GM19468 (cell line): ENCODE measurements around the gene GCA.
A peak's percentile ranks its signal among the peaks of the same experiment; 100 is the strongest.

Experiments
- ATAC-seq: cut with Tn5 transposase; IDR thresholded peaks from one replicate; pipeline ENCODE4 v1.9.1; 2021; ENCODE audit warnings: mild to moderate bottlenecking, moderate library complexity, moderate number of reproducible peaks; ENCODE audit not compliant: unreplicated experiment; ENCODE audit errors: extremely low read depth

Gene GCA

DNA sequence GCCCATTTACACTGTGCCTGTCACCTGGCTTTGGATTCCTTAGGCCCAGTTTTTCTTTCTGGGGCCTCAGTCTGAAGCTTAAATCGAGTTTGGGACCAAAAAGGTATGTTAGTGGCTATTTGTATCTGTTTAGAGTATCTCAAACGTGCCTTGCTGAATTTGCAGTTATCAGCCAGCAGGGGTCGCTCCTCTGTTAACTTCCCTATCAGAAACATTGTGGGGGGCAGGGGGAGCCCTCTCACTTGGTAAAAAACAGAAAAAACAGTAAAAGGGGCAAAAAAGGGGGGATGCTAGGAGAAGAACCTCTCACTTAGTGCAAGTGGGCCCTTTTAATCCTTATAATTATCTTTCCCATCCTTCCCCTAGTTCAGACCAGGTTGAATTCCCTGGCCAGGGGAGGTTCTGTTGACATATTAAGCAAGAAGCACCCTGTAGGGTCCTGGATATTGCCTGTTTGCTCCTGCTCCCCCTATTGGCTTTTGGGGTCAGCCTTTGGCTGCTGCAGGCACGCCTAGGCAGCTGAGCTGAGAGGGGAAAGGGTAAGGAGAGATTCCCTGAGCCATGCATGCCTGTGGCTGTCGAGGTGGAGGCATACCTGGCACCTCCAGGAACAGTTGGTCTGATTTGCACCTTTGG lies 16.7 kb upstream of the GCA start:
- ATAC-seq: no peak

GRCh38 chr2:162327806-162328205 lies 16.1 kb upstream of the GCA start:
- ATAC-seq: no peak

DNA sequence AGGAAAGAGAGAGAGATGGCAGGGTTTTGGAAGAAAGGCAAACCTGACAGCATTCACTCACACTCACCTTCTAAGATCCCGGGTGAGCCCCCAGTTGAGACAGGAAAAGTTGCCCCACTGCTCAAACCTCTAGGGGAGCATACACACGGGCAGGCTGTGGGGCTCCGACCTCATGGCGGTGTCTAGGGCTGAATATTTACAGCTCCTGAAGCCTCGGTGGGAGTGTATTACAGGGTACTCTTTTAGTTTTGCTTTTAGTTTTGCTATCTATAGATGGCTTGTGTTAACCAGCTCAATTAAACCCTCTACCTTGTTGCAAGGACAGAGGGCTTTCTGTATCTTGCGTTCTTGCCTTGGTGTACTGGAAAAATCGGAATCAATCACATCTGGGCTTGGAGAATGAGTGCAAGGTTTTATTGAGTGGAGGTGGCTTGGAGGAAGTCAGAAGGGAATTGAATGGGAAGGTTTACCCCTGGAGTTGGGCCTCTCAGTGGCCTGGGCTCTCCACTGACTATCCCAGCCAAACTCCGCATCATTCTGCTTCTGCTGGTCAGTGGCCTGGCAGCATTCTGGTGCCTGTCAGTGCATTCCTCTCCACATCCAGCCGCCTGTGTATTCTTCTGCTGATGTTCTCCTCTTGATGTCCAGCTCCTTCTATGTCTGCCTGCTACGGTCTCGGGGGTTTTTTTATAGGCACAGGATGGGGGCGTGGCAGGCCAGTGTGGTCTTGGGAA lies 15.3 kb upstream of the GCA start:
- ATAC-seq: peak; percentile 44

DNA sequence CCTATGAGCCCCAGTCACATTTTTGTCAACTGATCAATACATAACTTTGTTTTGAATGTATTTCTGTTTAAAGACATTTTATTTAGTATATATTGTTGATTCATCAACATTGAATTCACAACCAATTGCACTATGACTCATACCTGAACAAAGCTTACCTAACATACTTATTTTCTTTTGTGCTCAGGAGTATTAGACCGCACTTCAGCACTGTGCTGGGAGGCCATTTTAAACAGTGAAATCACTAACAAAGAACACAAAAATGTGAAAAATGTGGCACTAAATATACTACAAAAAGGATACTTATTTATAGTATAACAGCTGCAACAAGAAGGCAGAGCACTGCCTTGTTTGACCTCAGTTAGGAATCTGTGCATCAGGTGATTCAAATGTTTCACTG lies 13.1 kb upstream of the GCA start:
- ATAC-seq: no peak

DNA sequence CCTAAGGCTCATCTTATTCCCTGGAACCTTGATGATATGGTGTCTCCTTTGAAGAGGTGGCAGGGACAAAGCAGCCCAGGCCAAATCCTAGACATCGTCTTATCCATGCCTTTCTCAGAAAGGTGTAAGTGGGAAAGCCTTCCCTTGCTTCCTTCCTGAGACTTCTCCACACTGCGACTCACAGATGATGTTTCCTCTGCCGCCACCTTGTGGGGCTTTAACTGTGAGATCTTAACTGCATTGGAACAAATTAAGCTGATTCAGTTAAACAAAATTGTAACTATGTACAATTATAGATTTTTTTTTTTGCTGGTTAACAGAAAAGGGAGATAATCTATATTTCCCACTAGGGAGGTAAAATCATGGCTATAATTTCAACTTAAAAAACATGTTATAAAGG lies 10.0 kb upstream of the GCA start:
- ATAC-seq: no peak

DNA sequence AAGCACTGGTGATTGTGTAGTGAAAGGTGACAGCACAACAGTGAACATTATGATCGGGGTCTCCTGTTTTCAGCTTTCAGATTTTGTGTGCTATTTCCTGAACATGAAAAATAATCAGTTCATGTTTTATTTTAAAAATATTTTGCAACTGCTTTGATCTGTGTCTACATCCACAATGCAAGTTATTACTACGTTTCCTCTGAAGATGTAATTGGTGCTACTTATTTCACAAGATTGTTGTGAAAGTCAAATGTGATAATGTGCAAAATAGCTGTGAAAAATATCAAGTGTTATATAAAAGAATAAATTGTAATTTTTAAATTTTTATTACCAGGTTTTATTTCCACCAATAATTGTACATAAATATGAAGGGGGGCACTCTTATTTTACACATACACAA lies 6.1 kb upstream of the GCA start:
- ATAC-seq: no peak

DNA sequence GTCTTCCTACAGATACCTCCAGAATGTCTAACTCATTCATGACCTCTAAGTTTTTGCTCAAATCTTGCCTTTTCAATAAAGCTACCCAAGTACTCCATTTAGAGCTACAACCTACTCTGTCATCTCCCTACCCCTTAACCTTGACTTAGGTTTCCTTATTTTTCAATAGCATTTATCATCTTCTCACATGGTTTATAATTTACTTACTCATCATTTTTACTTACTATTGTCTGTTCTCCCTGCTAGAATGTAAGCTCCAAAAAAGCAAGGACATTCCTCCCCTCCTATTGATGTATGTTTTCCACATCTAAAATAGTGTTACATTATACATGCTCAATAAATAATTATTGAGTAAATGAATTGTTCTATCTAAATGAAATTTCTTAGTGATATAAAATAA lies 3.1 kb upstream of the GCA start:
- no peak for ATAC-seq

DNA sequence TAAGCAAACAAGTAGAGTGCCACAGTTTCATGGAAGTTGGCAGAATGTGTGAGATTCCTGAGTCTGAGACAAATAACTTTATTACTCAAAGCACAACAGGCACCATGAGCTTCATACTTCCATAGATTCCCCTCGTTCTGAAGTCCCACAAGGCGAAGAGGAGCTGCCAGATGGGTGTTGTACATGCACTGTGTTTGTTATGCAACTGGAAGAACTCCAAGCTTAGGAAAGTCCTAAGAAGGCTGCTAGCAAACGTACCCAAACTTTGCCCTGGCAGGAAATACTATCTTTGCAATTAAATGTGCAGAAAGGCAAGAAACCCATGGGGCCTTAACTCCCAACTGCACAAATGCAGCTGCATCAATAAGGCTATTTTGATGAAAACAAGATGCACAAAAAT lies 1.6 kb upstream of the GCA start:
- ATAC-seq: no peak

GRCh38 chr2:162342841-162343240 lies 1.1 kb upstream of the GCA start:
- no peak for ATAC-seq

GRCh38 chr2:162343492-162343823 lies 474 bp upstream of the GCA start:
- ATAC-seq: no peak

DNA sequence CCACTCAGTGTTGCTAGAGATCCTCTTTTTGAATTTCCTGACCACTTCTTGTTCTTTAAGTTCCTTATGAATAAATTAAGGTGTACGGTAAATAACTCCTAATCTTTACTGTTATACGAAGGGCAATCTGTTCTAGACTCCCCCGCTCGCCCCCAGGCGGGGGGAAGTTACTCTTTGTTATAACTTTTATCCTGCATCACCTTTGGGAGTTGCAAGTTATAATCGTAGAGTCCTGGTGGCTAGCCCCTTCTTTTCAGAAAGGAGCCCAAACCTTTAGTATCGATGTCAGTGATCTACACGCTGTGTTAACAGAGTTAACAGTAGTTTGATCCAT lies 652 bp downstream of the GCA start:
- ATAC-seq: no peak

GRCh38 chr2:162365392-162365791 lies 21.5 kb downstream of the GCA start:
- ATAC-seq: no peak

DNA sequence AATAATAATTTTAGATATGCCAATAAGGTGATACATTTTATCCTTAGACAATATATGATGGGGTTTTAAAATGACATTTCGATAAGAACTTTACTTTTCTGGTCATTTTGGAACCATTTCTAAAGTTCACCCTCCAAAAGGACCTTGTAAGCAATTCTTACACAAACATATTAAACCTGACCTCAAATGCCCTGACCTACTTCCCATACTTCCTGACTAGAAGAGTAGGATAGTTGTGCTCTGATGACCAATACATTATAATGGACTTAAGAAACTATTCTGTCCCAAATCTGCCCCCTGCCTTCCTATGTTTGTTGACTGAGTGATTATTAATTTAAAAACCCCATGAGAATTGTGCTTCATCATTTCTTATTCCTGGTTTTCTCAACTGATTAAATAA lies 24.6 kb downstream of the GCA start:
- ATAC-seq: no peak

DNA sequence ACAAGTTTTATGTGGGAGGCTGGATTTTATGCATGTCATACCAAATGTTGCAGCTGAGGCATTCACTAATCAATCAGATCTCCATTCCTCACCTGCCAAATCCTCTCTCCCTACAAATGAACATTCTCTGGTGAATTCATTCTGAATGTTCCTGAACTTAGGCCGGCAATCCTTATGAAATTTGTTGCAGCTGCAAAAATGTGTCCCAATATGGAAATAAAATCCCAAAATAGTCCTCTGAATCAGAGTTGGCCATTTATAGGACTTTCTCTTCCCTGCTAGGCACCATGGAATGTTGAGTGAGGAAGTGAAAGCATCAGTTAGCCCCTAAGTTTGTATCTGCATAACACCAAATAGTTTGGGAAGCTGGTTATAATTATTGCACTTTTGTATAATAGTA lies 25.6 kb downstream of the GCA start:
- no peak for ATAC-seq

- ATAC-seq: no peak
Observed at GRCh38 chr2:162370931-162371330, 27.0 kb downstream of the GCA start.

GRCh38 chr2:162372818-162373217 lies 28.9 kb downstream of the GCA start:
- no peak for ATAC-seq

DNA sequence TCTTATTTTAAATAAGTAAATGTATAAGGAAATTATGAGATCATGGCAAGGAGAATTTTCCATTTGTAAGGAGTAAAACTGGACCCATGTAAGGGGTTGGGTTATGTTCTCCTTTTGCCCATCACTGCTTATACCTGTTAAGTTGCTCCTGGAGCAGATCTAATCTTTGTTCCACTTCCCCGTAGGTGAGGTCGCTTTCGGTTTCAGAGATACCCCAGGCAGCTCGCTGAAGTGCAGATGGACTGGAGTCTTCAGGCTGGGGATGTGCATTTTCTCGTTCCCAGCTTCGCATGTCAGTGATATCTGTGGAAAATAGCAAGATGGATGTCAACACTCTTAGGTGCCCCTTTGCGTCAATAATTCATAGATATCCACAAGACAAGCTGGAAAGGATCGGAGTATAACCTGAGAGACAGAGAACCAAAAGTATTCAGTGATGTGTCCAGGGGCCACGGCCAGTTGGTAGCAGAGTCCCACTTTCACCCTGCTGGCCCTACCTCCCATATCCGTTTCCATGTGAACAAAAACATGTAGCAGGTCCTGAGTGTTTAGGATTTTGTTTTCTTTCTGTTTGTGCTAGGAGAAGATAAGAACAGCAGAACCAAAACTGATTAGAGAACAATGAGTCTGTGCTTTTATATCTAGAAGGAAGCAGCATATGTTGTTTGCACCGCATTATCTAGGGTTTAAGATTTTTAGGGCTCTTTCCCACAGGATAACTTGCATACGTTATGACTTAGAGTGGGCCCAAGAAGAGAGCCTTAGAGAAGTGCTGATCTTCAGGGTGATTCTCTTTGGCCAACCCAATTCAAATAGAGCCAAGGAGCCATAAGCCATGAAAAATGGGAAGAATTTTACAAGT lies 36.0 kb downstream of the GCA start:
- no peak for ATAC-seq

DNA sequence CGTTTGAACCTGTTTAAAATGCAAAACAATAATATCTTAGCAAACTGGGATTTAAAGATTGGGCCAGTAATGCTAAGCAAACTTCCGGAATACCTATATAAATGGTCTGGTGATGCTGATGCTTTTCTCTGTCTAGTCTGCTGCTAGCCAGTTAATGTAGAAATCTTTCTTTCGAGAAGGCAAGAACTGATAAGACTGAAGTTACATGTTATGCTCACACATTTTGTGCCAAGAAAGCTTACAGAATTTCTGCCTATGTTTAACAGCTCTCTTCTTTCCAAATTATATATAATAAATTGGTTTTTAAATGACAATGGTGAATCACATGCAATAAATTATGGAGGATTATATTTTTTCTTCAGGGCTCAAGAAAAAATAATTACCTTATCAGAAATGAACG lies 37.9 kb downstream of the GCA start:
- no peak for ATAC-seq

GRCh38 chr2:162382278-162382677 lies 38.3 kb downstream of the GCA start:
- no peak for ATAC-seq

DNA sequence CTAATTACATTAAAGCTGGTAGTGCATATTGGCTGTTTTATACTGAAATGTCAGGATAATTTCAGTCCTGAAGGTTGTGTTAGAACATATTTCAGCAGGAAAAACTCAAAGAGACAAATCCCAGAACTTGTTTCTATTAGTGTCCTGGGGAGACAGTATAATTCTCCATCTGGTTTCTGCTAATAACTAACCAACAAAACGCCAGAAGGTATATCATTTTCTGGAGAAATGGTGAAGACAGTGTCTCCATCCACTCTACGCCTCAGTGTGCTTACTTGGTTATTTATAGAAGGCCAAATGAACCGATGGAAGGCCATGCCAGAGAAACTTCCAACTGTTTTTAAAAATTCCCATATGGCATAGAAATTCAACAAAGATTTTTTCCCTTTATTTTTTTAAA lies 41.6 kb downstream of the GCA start:
- ATAC-seq: no peak

DNA sequence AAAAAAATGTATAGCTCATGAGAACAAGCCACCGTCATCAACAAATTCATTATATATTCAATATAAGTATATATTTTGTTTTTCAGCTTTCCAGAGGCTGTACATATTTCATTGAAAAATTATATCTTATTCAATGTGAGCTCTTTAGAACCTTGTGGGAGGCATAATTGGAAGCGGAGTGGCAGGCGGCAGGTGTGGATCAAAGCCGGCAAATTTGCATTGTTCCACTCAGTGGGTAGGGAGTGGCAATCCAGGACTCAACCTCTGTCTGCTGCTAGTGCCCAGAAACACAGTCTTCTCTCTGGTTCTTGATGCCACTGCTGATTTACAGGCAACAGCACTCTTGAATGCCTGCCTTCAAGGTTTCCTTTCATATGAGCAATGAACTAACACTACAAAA lies 46.9 kb downstream of the GCA start:
- no peak for ATAC-seq

DNA sequence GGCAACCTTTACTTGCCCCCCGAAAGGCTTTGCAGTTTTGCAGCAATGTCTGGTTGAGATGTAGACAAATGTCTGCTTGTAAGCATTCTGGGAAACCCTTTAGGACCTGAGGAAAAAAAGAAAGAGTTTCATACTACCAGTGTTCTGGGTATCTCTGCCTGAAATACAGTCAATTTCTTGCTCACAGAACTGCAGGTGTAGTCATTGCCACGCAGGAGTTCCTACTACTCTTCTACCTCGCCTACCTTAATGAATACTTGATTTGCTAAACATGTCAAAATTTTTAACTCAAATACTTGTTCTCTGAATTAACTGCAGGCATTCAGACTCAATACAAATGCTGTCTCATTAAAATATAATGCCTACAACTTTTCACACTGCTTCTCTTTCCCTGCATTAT lies 56.4 kb downstream of the GCA start:
- no peak for ATAC-seq
